T47D (cell line): Measurements from ENCODE around the gene TASP1.
"Not testable (repeated sequence)": the region's sequence is repeated elsewhere in the genome, so short reads cannot be mapped to it uniquely, and the experiment has no call there.

ENCODE experiments used
- DNase-seq, 2 experiments: peaks; one replicate each; pipeline versions ENCODE4 v3.0.0 to v3.0.0-alpha.2; 2011 to 2012; ENCODE audit warnings: low read depth in 1 of 2, low spot score in 1 of 2
- JUND ChIP-seq: IDR thresholded peaks from 2 replicates; pipeline ENCODE4 v1.6.1; 2012; ENCODE audit warnings: low read depth
- in situ Hi-C: cut with HindIII; loops from 2 replicates; pipeline ENCODE4 v1.10.0; 2016; ENCODE audit warnings: low sequenced_read_pairs, low pct_unique_long_range_greater_than_20kb

The TASP1 gene

DNA sequence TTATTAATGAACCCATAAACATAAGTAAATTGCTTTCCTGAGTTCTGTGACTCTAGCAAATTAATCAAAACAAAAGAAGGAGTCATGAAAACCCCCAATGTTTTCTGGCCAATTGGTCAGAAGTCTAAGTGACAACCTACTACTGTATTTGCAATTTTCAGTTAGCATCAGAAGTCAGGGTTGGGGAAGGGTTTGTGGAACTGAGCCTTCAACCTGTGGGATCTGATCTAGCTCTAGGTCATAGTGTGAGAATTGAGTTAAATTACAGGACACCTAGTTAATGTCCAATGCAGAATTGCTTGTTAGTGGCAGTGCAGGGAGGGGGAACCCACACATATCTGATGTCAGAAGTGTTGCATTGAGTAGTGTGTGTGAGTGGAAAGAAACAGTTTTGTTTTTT, 275.3 kb downstream of the TASP1 start:
- no peak for TF ChIP-seq JUND
- in situ Hi-C loops: no loop called here
- no peak for DNase-seq

DNA sequence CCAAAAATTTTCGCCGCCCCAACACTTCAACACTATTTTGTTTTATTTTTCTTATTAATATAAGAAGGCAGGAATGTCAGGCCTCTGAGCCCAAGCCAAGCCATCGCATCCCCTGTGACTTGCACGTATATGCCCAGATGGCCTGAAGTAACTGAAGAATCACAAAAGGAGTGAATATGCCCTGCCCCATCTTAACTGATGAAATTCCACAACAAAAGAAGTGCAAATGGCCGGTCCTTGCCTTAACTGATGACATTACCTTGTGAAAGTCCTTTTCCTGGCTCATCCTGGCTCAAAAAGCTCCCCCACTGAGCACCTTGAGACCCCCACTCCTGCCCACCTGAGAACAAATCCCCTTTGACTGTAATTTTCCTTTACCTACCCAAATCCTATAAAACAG, 276.6 kb downstream of the TASP1 start:
- in situ Hi-C loops, DNase-seq: not testable (repeated sequence)

DNA sequence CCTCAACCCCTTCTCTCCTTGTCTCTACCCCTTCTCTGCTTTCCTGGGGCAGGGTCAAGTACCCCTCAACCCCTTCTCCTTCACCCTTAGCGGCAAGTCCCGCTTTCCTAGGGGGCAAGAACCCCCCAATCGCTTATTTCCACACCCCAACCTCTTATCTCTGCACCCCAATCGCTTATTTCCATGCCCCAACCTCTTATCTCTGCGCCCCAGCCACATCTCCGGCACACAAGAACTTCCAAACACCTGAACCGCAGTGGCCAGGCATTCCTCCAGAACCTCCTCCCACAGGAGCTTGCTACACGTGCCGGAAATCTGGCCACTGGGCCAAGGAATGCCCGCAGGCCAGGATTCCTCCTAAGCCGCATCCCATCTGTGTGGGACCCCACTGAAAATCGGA, 279.8 kb downstream of the TASP1 start:
- DNase-seq, in situ Hi-C loops: not testable (repeated sequence)

DNA sequence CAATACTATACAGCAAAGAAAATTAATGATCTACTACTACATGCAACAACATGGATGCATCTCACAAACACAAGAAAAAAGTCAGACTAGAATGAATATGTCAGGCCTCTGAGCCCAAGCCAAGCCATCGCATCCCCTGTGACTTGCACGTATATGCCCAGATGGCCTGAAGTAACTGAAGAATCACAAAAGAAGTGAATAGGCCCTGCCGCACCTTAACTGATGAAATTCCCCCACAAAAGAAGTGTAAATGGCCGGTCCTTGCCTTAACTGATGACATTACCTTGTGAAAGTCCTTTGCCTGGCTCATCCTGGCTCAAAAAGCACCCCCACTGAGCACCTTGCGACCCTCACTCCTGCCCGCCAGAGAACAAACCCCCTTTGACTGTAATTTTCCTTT, 280.9 kb downstream of the TASP1 start:
- in situ Hi-C loops, DNase-seq: not testable (repeated sequence)

DNA sequence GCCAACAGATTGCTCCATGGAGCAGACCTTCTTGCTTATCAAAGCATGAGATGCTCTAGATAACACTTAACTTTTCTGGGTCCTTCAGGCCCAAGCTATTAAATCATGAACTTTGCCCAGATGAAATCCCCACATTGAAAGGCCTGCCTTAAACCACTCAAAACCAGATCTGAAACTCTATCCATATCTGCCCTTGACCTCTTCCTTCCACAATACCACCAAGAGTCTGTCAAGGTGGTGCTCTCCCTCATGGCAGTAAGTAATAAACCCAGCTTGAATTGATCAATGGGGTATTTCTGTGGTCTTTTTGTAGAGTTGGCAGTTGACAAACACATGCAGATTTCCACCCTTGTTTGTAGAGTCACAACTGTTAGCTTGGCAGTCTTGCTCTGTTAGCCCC, 282.1 kb downstream of the TASP1 start:
- in situ Hi-C loops: no loop called here
- DNase-seq: no peak
- TF ChIP-seq JUND: no peak

DNA sequence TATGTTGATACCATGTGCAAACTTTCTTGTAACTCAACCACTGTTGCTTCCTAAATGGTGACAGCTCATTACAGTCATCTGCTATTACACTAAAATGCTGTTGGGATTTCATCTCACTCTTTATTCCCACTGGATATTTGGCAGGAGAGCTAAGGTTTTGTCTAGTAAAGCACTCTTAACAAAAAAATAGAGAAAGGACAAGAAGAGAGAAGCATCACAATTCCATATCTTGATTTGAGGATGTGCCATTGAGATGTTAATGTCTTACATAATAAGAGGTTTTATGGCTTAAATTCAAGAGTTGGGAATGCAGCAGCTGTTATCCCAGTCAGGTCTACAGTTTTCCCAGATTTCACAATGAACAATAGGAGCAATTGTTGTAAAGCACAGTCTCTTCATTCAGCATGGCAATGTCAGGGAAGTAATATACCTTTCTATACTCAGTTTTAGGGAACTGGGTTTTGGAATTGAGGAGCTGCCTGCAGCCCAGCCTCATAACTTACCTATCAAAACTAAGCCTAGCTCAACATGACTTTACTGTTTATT, 282.7 kb downstream of the TASP1 start:
- in situ Hi-C loops: no loop called here
- no peak for TF ChIP-seq JUND
- no peak for DNase-seq

DNA sequence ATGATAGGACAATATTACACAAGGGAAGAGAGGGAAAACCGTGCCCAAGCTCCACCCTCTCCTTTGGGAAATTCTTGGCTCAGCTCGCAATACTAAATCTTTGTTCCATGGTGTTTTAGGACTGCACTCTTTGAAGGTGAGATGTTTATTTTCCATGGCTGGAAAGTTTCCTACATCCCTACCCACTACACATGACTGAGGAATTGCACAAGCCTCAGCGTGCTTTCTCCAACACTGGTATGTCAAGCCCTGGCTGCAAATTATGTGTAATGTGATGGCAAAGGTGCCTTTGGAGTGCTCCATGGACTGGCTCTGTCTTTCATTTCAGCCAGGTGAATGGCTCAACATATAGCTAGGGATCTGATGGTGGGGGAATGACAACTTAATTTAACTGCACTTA, 283.3 kb downstream of the TASP1 start:
- in situ Hi-C loops: no loop called here
- no peak for TF ChIP-seq JUND
- DNase-seq: no peak

DNA sequence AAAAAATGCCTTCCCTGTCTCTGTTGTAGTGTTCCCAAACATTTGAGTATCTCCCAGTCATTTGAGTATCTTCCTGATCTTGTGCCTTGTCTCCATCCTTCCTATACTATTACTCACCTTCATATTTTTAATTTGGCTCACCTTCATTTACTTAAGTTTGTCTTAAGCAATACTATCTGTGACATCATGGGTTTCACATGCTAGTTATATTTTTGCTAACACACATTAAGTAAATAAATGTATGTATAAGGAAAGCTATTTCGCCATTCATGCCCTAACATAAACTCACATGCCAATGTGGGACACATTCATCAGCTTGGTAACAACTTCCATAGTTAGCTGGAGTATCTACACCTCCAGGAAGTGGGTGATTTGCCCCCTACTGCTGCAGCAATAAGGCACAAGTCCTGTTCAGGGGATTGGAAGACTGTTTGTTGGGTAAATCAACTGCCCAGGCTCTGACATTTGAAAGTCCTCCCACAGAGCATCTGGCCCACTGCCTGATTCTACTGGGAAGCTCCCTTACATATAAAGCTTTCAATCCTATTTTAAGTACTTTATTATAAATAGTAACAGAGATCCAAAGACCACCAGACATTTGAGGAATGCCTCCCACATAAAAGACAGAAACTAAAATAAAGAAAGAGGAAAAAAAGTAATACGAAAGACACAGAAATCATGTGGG, 285.3 kb downstream of the TASP1 start:
- no peak for TF ChIP-seq JUND
- in situ Hi-C loops: no loop called here
- DNase-seq: no peak

DNA sequence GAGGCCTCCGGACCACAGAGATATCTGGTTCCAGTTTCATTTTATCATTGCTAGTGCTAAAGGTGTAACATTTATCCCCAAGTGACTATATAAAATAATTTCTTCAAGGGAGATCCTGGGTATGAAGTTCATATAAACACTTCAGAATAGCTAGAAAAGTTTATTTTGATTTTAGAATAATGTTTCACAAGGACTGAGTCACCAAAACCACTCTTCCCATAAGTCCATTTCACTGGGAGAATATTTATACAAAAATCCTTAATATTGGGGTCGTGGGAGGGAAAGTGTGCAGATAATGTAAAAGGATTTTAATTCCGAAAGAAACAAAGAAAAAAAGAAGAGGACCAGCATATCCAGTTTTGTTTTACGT, 289.5 kb downstream of the TASP1 start:
- in situ Hi-C loops: no loop called here

DNA sequence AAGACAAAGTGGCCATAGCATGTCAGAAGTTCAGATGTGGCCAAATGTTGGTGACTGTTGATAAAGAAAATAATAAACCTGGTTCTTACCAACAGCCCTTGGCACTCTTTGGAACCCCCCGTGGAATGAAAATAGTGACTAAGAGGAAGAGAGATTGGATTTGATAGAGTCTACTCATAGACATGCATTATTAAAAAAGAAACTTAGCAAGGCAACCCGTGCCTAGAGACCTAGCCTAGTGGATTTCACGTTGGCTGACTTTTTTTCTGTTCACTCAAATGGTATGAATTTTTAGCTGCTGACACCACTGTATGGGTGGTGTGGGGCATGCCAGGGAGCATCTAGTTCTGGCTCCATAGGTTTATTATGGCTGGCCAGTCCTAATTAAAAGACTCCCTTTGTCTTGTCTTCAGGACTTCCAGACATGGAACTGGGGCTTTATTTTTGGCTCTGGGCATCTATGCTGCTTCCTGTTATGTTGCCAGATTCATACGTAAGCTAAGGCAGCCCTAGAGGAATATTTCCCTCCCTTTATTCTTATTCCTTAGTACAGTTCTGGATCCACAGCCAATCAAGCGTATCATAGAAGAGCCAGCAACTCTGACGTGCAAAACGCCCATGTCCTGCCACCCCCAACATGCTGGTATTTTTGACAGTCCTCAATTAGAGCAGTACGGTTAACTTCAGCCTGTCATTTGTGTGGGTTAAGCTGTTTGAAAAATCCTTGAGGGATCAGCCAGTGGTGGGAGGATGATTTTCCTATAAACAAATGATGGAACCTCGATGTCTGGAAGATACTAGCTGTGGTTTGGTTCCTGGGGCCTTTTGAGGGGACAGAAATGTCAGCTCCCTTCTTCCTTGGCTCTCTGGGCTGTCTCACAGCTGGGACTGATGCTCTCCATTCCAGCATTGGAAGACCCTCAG, 290.2 kb downstream of the TASP1 start:
- TF ChIP-seq JUND: no peak
- no peak for DNase-seq
- in situ Hi-C loops: no loop called here

More for the DNA sequence above, 289.5 kb downstream of the TASP1 start:
- DNase-seq: no peak
- no peak for TF ChIP-seq JUND

DNA sequence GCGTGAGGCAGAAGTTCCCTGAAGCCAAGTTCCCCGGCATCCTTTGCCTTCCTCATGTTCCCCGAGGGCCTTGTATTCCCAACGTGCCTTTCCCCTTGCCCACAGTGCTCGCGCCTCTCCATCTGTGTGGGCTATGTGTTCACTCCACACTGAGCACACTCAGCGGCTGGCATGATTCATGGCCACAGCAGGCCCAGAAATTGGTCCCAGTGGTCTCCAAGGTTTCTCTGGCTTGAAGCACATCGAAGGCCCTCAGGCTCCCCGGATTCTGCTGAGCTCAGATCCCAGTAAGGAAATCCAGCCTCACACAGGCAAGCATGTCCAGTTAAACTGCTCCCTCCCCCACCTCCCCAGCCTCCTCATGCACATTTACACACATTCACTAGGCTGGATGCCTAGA, 294.1 kb downstream of the TASP1 start:
- TF ChIP-seq JUND: no peak
- DNase-seq: no peak
- in situ Hi-C loops: no loop called here

DNA sequence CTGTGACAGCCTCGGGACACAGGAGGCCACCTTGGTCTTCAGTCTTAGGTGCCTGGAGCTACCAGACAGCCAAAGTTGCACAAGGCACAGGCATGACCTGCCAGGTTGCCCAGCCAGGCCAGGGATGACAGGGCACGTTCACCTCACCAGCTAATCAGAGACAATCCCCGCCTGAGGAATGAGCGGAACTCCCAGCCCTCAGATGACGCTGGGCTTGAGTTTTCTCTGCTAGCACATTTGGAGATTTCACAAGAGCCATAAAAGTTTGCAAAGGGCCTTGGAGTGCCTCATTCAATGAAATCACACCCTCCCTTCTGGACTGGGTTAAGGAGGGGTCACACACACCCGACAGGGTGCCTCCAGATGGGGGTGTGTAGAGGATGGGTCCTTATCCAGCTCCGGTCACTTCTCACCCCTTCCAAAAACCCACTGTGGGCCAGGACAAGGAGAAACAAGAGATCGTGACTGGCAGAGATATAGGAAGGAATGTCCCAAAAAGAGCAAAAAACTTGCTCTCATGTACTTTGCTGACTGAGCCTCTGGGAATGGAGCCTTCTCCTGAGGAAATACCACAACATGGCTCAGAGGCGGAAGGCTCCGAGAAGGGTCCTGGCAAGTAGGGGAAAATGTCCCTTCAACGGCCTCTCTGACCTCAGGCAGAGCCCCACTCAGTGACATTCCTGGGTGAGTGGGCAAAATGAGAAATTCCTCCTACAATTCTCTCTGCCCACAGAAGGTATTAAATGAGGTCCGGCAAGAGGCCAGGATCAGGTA, 296.1 kb downstream of the TASP1 start:
- in situ Hi-C loops: no loop called here
- DNase-seq: no peak
- no peak for TF ChIP-seq JUND
